ENCODE data around the gene SLC19A1. TPM values are rescaled to one million over a fixed set of nuclear protein-coding genes. Genes with fewer than 3 reads are reported as not detected.
A peak's percentile ranks its signal among the peaks of the same experiment; 100 is the strongest.

SLC19A1 gene
- total and polyA plus RNA-seq, 10 donors: 7.5 to 52.8 (median 32.4) TPM

- DNase-seq: no peak
- intact Hi-C loops (cut with DNase I; ENCODE audit: low total_unique reads): no loop called here
- Histone ChIP-seq H3K27me3 (replicated peaks in 1 of 7) (no peaks in the 10 kb centered on the region), H3K4me3 (no peak overlapping the region), H3K4me1 (peaks cover 0 to 54% (median 17%) of the 10 kb centered on the region in 6 donors), H3K9me3 (no peaks in the 10 kb centered on the region), H3K36me3 (peaks cover 0 to 45% (median 0%) of the 10 kb centered on the region in 6 donors), H3K27ac (no peak overlapping the region)
- TF ChIP-seq POLR2A (IDR thresholded peaks at IDR 0.05) (no peak), POLR2AphosphoS5 (IDR thresholded peaks at IDR 0.05) (peak in 2 of 3 donors; percentile 14 to 29)
- WGBS, 5 donors: 86 to 95% (median 91%) methylated on average over 19 to 25 of the region's 25 CpGs
These were observed 56.4 kb downstream of the SLC19A1 start for GRCh38 chr21:45485686-45486442.

GRCh38 chr21:45484318-45484717, 57.9 kb downstream of the SLC19A1 start:
- Histone ChIP-seq H3K36me3 (peaks cover 0 to 58% (median 0%) of the 10 kb centered on the region in 6 donors), H3K9me3 (no peaks in the 10 kb centered on the region), H3K4me1 (peaks cover 0 to 57% (median 18%) of the 10 kb centered on the region in 6 donors), H3K27me3 (replicated peaks in 1 of 7) (no peaks in the 10 kb centered on the region), H3K4me3 (no peak overlapping the region), H3K27ac (no peak overlapping the region)
- TF ChIP-seq POLR2AphosphoS5 (IDR thresholded peaks at IDR 0.05) (no peak), POLR2A (IDR thresholded peaks at IDR 0.05) (no peak), CTCF (IDR thresholded peaks at IDR 0.05 in 8 of 11, conservative IDR thresholded peaks at IDR 0.05 in 3 of 11) (no peak)
- no peak for DNase-seq
- 86 to 97% (median 93%) methylated on average over 6 of the region's 6 CpGs for WGBS, 5 donors
- intact Hi-C loops (cut with DNase I; ENCODE audit: low total_unique reads): no loop called here

DNA sequence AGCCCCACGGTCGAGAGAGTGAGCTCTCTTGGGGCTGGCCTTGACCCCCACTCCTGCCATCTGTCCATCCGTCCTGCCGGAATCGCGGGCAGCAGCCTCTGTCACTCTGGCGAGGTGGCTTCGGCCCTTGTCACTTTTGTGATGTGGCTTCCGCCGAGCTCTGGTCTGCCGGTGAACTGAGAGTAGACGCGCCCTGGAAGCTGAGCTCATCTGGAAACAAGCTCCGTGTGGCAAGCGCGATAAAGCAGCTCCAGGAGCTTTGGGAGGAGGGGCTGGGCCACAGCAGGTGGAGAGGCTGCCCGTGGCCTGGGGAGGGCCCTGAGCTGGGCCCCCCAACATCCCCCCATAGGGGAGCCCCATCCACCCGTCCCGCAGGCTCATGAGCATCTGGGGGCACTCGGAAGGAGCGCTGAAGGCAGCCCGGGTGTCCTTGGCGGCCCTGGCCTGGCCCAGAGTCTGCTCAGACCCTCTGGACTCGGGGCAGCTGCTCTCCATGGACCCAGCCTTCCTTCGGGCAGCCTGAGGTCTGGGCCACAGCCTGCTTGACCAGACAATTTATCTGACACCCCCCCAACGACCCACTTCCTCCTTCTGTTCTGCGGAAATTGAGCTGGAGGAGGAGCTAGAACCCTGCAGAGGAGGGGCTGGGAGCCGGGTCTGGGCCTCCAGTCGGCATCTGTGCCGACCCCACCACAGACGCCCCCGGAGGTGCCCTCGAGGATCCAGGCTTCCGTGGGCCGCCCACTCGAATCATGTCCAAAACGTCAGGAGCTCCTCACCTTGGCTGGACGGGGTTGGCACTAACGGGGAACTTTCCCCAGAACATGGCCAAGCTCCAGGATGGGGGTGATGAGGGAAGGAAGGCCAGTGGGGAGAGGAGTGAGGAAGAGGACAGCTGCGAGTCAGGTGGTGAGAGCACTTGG, 59.1 kb downstream of the SLC19A1 start:
- no peaks in the 10 kb centered on the region for H3K27me3 ChIP-seq (replicated peaks in 1 of 7)
- H3K27ac ChIP-seq: peak overlapping the region; percentile 84 to 94 (median 89)
- TF ChIP-seq POLR2A (IDR thresholded peaks at IDR 0.05): no peak
- TF ChIP-seq CTCF (IDR thresholded peaks at IDR 0.05 in 8 of 11, conservative IDR thresholded peaks at IDR 0.05 in 3 of 11): no peak
- peak in 2 of 3 donors; percentile 64 to 74 for TF ChIP-seq POLR2AphosphoS5 (IDR thresholded peaks at IDR 0.05)
- no peaks in the 10 kb centered on the region for H3K9me3 ChIP-seq
- DNase-seq: peak; percentile 91
- H3K4me1 ChIP-seq: peaks cover 4 to 57% (median 27%) of the 10 kb centered on the region in 6 donors
- intact Hi-C loops (cut with DNase I; ENCODE audit: low total_unique reads): no loop called here
- peak overlapping the region in 6 of 8 donors; percentile 16 to 59 (median 28) for H3K4me3 ChIP-seq
- H3K36me3 ChIP-seq: peaks cover 0 to 58% (median 0%) of the 10 kb centered on the region in 6 donors
- 23 to 43% (median 29%) methylated on average over 30 to 40 of the region's 40 CpGs for WGBS, 5 donors

GRCh38 chr21:45481977-45482898, 60.0 kb downstream of the SLC19A1 start:
- Histone ChIP-seq H3K36me3 (peaks cover 0 to 53% (median 0%) of the 10 kb centered on the region in 6 donors), H3K4me3 (peak overlapping the region in 5 of 8 donors; percentile 16 to 59 (median 29)), H3K9me3 (no peaks in the 10 kb centered on the region), H3K27me3 (replicated peaks in 1 of 7) (no peaks in the 10 kb centered on the region), H3K27ac (peak overlapping the region; percentile 84 to 94 (median 89)), H3K4me1 (peaks cover 11 to 67% (median 35%) of the 10 kb centered on the region in 6 donors)
- TF ChIP-seq POLR2AphosphoS5 (IDR thresholded peaks at IDR 0.05): no peak
- TF ChIP-seq CTCF (IDR thresholded peaks at IDR 0.05 in 8 of 11, conservative IDR thresholded peaks at IDR 0.05 in 3 of 11): no peak
- TF ChIP-seq POLR2A (IDR thresholded peaks at IDR 0.05): no peak
- 80 to 89% (median 83%) methylated on average over 24 to 33 of the region's 33 CpGs for WGBS, 5 donors
- intact Hi-C loops (cut with DNase I; ENCODE audit: low total_unique reads): no loop called here
- no peak for DNase-seq
